ENCODE data around the gene USP3. TPM values are rescaled to one million over a fixed set of nuclear protein-coding genes. Genes with fewer than 3 reads are reported as not detected.
A peak's percentile ranks its signal among the peaks of the same experiment; 100 is the strongest.

The USP3 gene
- total and polyA plus RNA-seq, 2 of the 13 experiments (the other 11 are each of a cell fraction or from before 2014, with no cell fraction given): 14.3 to 61.2 TPM

DNA sequence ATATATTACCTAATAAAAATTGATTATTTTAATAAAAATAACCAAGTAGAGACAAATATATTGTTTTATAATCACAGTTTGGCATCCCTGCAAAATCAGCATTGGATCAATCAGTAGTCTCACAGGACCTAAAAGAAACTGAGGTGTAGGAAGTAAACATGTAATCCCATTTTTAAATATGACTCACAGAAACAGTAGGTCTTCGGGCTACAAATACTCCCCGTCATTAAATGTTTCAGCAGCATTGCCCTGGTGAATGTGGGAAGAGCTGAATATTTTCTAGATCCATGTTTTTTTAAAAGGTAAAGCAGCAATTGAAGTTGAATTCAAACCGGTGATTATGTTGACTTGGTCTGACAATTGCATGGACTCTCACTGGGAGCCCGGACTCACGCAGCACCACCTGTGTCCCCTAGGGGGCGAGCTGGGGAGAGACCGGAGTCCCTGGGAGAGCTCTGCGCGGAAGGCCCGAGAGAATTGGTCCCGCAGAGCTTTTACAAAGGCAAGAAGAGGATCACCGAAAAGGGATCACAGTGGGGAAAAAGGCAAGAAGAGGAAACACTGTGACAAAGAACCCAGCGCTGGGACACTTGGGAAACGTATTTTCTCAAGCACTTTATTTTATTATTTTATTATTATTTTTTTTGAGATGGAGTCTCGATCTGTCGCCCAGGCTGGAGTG lies 17.2 kb upstream of the USP3 start (continued):
- TF ChIP-seq, protein P1, sequence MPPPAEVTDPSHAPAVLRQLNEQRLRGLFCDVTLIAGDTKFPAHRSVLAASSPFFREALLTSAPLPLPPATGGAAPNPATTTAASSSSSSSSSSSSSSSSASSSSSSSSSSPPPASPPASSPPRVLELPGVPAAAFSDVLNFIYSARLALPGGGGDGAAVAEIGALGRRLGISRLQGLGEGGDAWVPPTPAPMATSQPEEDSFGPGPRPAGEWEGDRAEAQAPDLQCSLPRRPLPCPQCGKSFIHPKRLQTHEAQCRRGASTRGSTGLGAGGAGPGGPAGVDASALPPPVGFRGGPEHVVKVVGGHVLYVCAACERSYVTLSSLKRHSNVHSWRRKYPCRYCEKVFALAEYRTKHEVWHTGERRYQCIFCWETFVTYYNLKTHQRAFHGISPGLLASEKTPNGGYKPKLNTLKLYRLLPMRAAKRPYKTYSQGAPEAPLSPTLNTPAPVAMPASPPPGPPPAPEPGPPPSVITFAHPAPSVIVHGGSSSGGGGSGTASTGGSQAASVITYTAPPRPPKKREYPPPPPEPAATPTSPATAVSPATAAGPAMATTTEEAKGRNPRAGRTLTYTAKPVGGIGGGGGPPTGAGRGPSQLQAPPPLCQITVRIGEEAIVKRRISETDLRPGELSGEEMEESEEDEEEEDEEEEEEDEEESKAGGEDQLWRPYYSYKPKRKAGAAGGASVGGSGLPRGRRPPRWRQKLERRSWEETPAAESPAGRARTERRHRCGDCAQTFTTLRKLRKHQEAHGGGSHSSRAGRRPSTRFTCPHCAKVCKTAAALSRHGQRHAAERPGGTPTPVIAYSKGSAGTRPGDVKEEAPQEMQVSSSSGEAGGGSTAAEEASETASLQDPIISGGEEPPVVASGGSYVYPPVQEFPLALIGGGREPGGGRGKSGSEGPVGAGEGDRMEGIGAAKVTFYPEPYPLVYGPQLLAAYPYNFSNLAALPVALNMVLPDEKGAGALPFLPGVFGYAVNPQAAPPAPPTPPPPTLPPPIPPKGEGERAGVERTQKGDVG (CRISPR knock-in tag; IDR thresholded peaks at IDR 0.05; ENCODE audit: borderline replicate concordance): no peak
- TF ChIP-seq ZNF563 (CRISPR knock-in tag; IDR thresholded peaks at IDR 0.05) (no peak), SMAD9 (CRISPR knock-in tag; IDR thresholded peaks at IDR 0.05) (no peak), RAD21 (CRISPR knock-in tag; IDR thresholded peaks at IDR 0.05) (peak; percentile 86), ZNF276 (CRISPR knock-in tag; IDR thresholded peaks at IDR 0.05; ENCODE audit: low read depth) (no peak), ZNF589 (CRISPR knock-in tag; conservative IDR thresholded peaks at IDR 0.05) (no peak), DMTF1 (CRISPR knock-in tag; IDR thresholded peaks at IDR 0.05) (no peak), CERS6 (CRISPR knock-in tag; IDR thresholded peaks at IDR 0.05) (no peak), CENPX (CRISPR knock-in tag; IDR thresholded peaks at IDR 0.05) (no peak)
- TF ChIP-seq, protein P2, sequence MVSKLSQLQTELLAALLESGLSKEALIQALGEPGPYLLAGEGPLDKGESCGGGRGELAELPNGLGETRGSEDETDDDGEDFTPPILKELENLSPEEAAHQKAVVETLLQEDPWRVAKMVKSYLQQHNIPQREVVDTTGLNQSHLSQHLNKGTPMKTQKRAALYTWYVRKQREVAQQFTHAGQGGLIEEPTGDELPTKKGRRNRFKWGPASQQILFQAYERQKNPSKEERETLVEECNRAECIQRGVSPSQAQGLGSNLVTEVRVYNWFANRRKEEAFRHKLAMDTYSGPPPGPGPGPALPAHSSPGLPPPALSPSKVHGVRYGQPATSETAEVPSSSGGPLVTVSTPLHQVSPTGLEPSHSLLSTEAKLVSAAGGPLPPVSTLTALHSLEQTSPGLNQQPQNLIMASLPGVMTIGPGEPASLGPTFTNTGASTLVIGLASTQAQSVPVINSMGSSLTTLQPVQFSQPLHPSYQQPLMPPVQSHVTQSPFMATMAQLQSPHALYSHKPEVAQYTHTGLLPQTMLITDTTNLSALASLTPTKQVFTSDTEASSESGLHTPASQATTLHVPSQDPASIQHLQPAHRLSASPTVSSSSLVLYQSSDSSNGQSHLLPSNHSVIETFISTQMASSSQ (IDR thresholded peaks at IDR 0.05; ENCODE audit: low read depth): no peak
- TF ChIP-seq, protein P2 (CRISPR knock-in tag; IDR thresholded peaks at IDR 0.05; ENCODE audit: borderline replicate concordance): no peak
- TF ChIP-seq, protein P3, sequence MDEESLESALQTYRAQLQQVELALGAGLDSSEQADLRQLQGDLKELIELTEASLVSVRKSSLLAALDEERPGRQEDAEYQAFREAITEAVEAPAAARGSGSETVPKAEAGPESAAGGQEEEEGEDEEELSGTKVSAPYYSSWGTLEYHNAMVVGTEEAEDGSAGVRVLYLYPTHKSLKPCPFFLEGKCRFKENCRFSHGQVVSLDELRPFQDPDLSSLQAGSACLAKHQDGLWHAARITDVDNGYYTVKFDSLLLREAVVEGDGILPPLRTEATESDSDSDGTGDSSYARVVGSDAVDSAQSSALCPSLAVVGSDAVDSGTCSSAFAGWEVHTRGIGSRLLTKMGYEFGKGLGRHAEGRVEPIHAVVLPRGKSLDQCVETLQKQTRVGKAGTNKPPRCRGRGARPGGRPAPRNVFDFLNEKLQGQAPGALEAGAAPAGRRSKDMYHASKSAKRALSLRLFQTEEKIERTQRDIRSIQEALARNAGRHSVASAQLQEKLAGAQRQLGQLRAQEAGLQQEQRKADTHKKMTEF (CRISPR knock-in tag; IDR thresholded peaks at IDR 0.05): peak; percentile 49; the same call in 1 of the 2 replicates

Data from HepG2 (cell line).